Erythroblast (primary cell): ENCODE results near the gene AP1M2.

Source experiments
- GATA1 ChIP-seq: IDR thresholded peaks from 2 replicates; pipeline ENCODE4 v1.6.1; 2011; ENCODE audit warnings: low read depth, mild to moderate bottlenecking, control low read depth, low read length, moderate library complexity
- POLR2A ChIP-seq: IDR thresholded peaks from 2 replicates; pipeline ENCODE4 v1.6.1; 2011; ENCODE audit warnings: mild to moderate bottlenecking, low read length

DNA sequence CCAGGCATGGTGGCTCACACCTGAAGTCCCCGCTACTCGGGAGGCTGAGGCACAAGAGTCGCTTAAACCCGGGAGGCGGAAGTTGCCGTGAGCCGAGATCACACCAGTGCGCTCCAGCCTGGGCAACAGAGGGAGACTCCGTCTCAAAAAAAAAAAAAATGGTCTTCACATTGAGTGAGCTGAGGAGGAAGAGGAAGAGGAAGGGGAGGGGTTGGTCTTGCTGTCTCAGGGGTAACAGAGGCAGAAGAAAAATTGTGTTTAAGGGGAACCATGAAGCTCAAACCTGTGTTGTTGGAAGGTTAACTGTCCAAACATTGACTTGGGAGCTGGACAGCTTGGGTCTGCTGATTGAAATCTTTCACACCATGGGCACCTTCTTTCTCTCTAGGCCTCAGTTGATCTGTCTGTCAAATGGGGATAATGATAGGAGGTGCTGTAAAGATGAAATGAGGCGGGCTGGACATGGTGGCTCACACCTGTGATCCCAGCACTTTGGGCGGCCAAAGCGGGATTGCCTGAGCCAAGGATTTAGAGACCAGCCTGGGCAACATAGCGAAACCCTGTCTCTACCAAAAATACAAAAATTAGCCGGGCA, 28.4 kb upstream of the AP1M2 start:
- TF ChIP-seq POLR2A (no peak), GATA1 (no peak)
